HCT116 (cell line): ENCODE data around the gene GRK5.

ENCODE experiments used
- ATF3 ChIP-seq: IDR thresholded peaks from 2 replicates; pipeline ENCODE4 v1.6.1; 2012
- CBX3 ChIP-seq: IDR thresholded peaks from 2 replicates; pipeline ENCODE4 v1.6.1; 2012; ENCODE audit warnings: low read depth
- CEBPB ChIP-seq: IDR thresholded peaks from 2 replicates; pipeline ENCODE4 v1.6.1; 2012; ENCODE audit warnings: low read depth
- CTCF ChIP-seq, 3 experiments: fragments of 200-600 bp in 1 of 3; sonication (generic) in 1 of 3; IDR thresholded peaks in 2 of 3; conservative IDR thresholded peaks in 1 of 3; 2 replicates each; pipeline ENCODE4 v1.5.1; 2012 to 2017; ENCODE audit warnings: low read depth in 2 of 3, low read length in 2 of 3, antibody characterized with exemption in 1 of 3, borderline replicate concordance in 1 of 3, control low read depth in 1 of 3, mild to moderate bottlenecking in 1 of 3, mixed read lengths in 1 of 3, mixed run types in 1 of 3, moderate library complexity in 1 of 3; ENCODE audit not compliant: insufficient read depth in 1 of 3
- ELF1 ChIP-seq: IDR thresholded peaks from 2 replicates; pipeline ENCODE4 v1.6.1; 2012; ENCODE audit warnings: low read depth, borderline replicate concordance
- EZH2 ChIP-seq: fragments of 200-600 bp; sonication (generic); IDR thresholded peaks from 2 replicates; pipeline ENCODE4 v1.6.1; 2017; ENCODE audit warnings: antibody characterized with exemption, mixed run types
- EZH2phosphoT487 ChIP-seq: fragments of 200-600 bp; IDR thresholded peaks from 2 replicates; pipeline ENCODE4 v1.6.1; 2018; ENCODE audit warnings: antibody characterized with exemption, borderline replicate concordance
- MAX ChIP-seq: IDR thresholded peaks from 2 replicates; pipeline ENCODE4 v1.6.1; 2012
- POLR2A ChIP-seq: IDR thresholded peaks from 2 replicates; pipeline ENCODE4 v1.7.0; 2011; ENCODE audit warnings: borderline replicate concordance; ENCODE audit not compliant: insufficient read depth, insufficient read length; ENCODE audit errors: extremely low read depth
- RAD21 ChIP-seq: IDR thresholded peaks from 2 replicates; pipeline ENCODE4 v1.6.1; 2012; ENCODE audit warnings: low read depth, mild to moderate bottlenecking
- SRF ChIP-seq: IDR thresholded peaks from 2 replicates; pipeline ENCODE4 v1.6.1; 2012; ENCODE audit warnings: low read depth

- TF ChIP-seq CTCF (IDR thresholded peaks at IDR 0.05 in 2 of 3, conservative IDR thresholded peaks at IDR 0.05 in 1 of 3; ENCODE audit: borderline replicate concordance in 1 of 3, insufficient read depth in 1 of 3, low read depth in 2 of 3, low read length in 2 of 3): no peak
- TF ChIP-seq POLR2A: no peak
- no peak for TF ChIP-seq ELF1
- no peak for TF ChIP-seq ATF3
- TF ChIP-seq MAX: no peak
- no peak for TF ChIP-seq CEBPB
- TF ChIP-seq RAD21: no peak
- TF ChIP-seq EZH2phosphoT487: no peak
- TF ChIP-seq SRF: no peak
- TF ChIP-seq CBX3: no peak
- no peak for TF ChIP-seq EZH2
Observed at GRCh38 chr10:119301397-119301796, 94.0 kb downstream of the GRK5 start.
